Keratinocyte (primary cell): ENCODE data around the gene SLC18A2. TPM values are rescaled to one million over a fixed set of nuclear protein-coding genes. Genes with fewer than 3 reads are reported as not detected.
A peak's percentile ranks its signal among the peaks of the same experiment; 100 is the strongest.

ENCODE experiments used
- DNase-seq: peaks from one replicate; pipeline ENCODE4 v3.0.0-alpha.2; 2011; ENCODE audit warnings: low read depth, missing footprints, low spot score
- FAIRE-seq: peaks from 2 replicates; lab custom pipeline; 2011; peaks lifted over from hg19 to GRCh38; lab: Jason Lieb, UNC
- H2AFZ ChIP-seq: 2 replicates; pipeline ENCODE4 v1.6.0; 2012; ENCODE audit warnings: low read length, control low read depth, inconsistent platforms; ENCODE audit not compliant: control insufficient read depth
- H3K27ac ChIP-seq: 2 replicates; pipeline ENCODE4 v1.5.1; 2011; ENCODE audit warnings: low read length; ENCODE audit not compliant: control insufficient read depth, insufficient read depth
- H3K27me3 ChIP-seq: 3 replicates; pipeline ENCODE4 v1.6.0; 2011; ENCODE audit warnings: low read length; ENCODE audit not compliant: control insufficient read depth, insufficient read depth; ENCODE audit errors: extremely low read depth
- H3K36me3 ChIP-seq, 2 experiments: 2 replicates in 1 of 2; 3 replicates in 1 of 2; pipeline ENCODE4 v1.5.1; 2011; ENCODE audit warnings: low read length in 2 of 2, mild to moderate bottlenecking in 1 of 2; ENCODE audit not compliant: control insufficient read depth in 2 of 2, insufficient read depth in 2 of 2; ENCODE audit errors: extremely low read depth in 1 of 2
- H3K4me1 ChIP-seq: 3 replicates; pipeline ENCODE4 v1.5.1; 2011; ENCODE audit warnings: low read length; ENCODE audit not compliant: control insufficient read depth, insufficient read depth; ENCODE audit errors: extremely low read depth
- H3K4me2 ChIP-seq: 3 replicates; pipeline ENCODE4 v1.6.0; 2011; ENCODE audit warnings: low read depth, low read length; ENCODE audit not compliant: control insufficient read depth, insufficient read depth; ENCODE audit errors: extremely low read depth
- H3K4me3 ChIP-seq, 3 experiments: fragments of 200-600 bp in 1 of 3; sonication (generic) in 1 of 3; 2 replicates in 2 of 3; 3 replicates in 1 of 3; pipeline ENCODE4 v1.5.1; 2011 to 2016; ENCODE audit warnings: low read length in 3 of 3, mild to moderate bottlenecking in 3 of 3, control low read depth in 2 of 3, inconsistent platforms in 1 of 3, low read depth in 1 of 3, mixed read lengths in 1 of 3, mixed run types in 1 of 3, moderate library complexity in 1 of 3; ENCODE audit not compliant: control insufficient read depth in 2 of 3, insufficient read depth in 2 of 3; ENCODE audit errors: extremely low read depth in 1 of 3
- H3K79me2 ChIP-seq: 2 replicates; pipeline ENCODE4 v1.6.0; 2012; ENCODE audit warnings: low read length; ENCODE audit not compliant: control insufficient read depth, insufficient read depth
- H3K9ac ChIP-seq: 3 replicates; pipeline ENCODE4 v1.6.0; 2011; ENCODE audit warnings: low read length; ENCODE audit not compliant: control insufficient read depth, insufficient read depth; ENCODE audit errors: extremely low read depth
- H3K9me1 ChIP-seq: 3 replicates; pipeline ENCODE4 v1.6.0; 2011; ENCODE audit warnings: low read length; ENCODE audit not compliant: control insufficient read depth, insufficient read depth; ENCODE audit errors: extremely low read depth
- H3K9me3 ChIP-seq: 2 replicates; pipeline ENCODE4 v1.5.1; 2012; ENCODE audit warnings: low read depth, low read length; ENCODE audit not compliant: control insufficient read depth
- H4K20me1 ChIP-seq: 3 replicates; pipeline ENCODE4 v1.6.0; 2011; ENCODE audit warnings: low read length; ENCODE audit not compliant: control insufficient read depth, insufficient read depth; ENCODE audit errors: extremely low read depth
- CTCF ChIP-seq, 3 experiments: IDR thresholded peaks in 1 of 3; conservative IDR thresholded peaks in 1 of 3; optimal IDR thresholded peaks in 1 of 3; 2 replicates in 2 of 3; 3 replicates in 1 of 3; pipeline versions ENCODE3 to v1.5.1; 2011; ENCODE audit warnings: low read length in 3 of 3, mild to moderate bottlenecking in 3 of 3, moderate library complexity in 2 of 3, control low read depth in 1 of 3, inconsistent platforms in 1 of 3; ENCODE audit not compliant: insufficient read depth in 2 of 3; ENCODE audit errors: extremely low read depth in 1 of 3
- EZH2 ChIP-seq: IDR thresholded peaks from one replicate; pipeline ENCODE4 v1.6.1; 2012; ENCODE audit warnings: inconsistent platforms, mild to moderate bottlenecking, low read length, moderate library complexity
- dilution Hi-C: fragments of 300-500 bp; cut with MboI; formaldehyde crosslinking; loops from one replicate; pipeline ENCODE4 v1.7.0; 2020; ENCODE audit warnings: low sequenced_read_pairs; ENCODE audit not compliant: extremely low pct_ligation_motif_present
- polyA plus RNA-seq, 5 experiments: library from polyadenylated mRNA; depleted of rRNA in 3 of 5; stranded (reverse) in 3 of 5; stranded (forward) in 1 of 5; unstranded in 1 of 5; fragments of >200 nt; gene quantifications; 1 replicate in 1 of 5; 2 replicates in 3 of 5; 3 replicates in 1 of 5; pipeline versions ENCODE4 v1.2.1 to v1.2.3, GENCODE V29; 2011 to 2012; ENCODE audit warnings: missing spikeins in 2 of 5, low read depth in 1 of 5, low replicate concordance in 1 of 5

Gene SLC18A2
- polyA plus RNA-seq, 1 donor (not counting 4 experiments of a cell fraction or from before 2014, with no cell fraction given), result not detected

- H3K9me1 ChIP-seq, result no peaks in the 10 kb centered on the region
- dilution Hi-C loops, result no loop called here
- no peaks in the 10 kb centered on the region for H3K4me1 ChIP-seq
- DNase-seq, result no peak
- no peak overlapping the region for H2AFZ ChIP-seq
- H3K4me3 ChIP-seq, result no peak overlapping the region
- no peak for TF ChIP-seq CTCF (optimal IDR thresholded peaks at IDR 0.05 in 1 of 3, IDR thresholded peaks at IDR 0.05 in 1 of 3, conservative IDR thresholded peaks at IDR 0.05 in 1 of 3; ENCODE audit: extremely low read depth in 1 of 3, insufficient read depth in 2 of 3, low read length in 3 of 3)
- TF ChIP-seq EZH2, result peak; percentile 72
- H4K20me1 ChIP-seq, result no peaks in the 10 kb centered on the region
- no peak overlapping the region for H3K9ac ChIP-seq
- H3K79me2 ChIP-seq, result no peaks in the 10 kb centered on the region
- H3K4me2 ChIP-seq, result peak overlapping the region; percentile 10
- H3K27me3 ChIP-seq, result peaks cover 67% of the 10 kb centered on the region
- FAIRE-seq, result no peak
- H3K27ac ChIP-seq, result no peak overlapping the region
- H3K36me3 ChIP-seq, result no peaks in the 10 kb centered on the region
- H3K9me3 ChIP-seq, result no peaks in the 10 kb centered on the region
These were observed 888 bp downstream of the SLC18A2 start for GRCh38 chr10:117241541-117242462.

- no peak overlapping the region for H3K4me3 ChIP-seq
- TF ChIP-seq EZH2, result no peak
- no peak for TF ChIP-seq CTCF (optimal IDR thresholded peaks at IDR 0.05 in 1 of 3, IDR thresholded peaks at IDR 0.05 in 1 of 3, conservative IDR thresholded peaks at IDR 0.05 in 1 of 3; ENCODE audit: extremely low read depth in 1 of 3, insufficient read depth in 2 of 3, low read length in 3 of 3)
- no peak overlapping the region for H3K27ac ChIP-seq
- no peaks in the 10 kb centered on the region for H3K79me2 ChIP-seq
- H2AFZ ChIP-seq, result no peak overlapping the region
- peaks cover 66% of the 10 kb centered on the region for H3K27me3 ChIP-seq
- no peak overlapping the region for H3K4me2 ChIP-seq
- DNase-seq (no peak), FAIRE-seq (no peak)
- dilution Hi-C loops, result no loop called here
- H3K4me1 ChIP-seq, result no peaks in the 10 kb centered on the region
- H3K9me1 ChIP-seq, result no peaks in the 10 kb centered on the region
- H3K9me3 ChIP-seq, result no peaks in the 10 kb centered on the region
- no peaks in the 10 kb centered on the region for H4K20me1 ChIP-seq
- H3K9ac ChIP-seq, result no peak overlapping the region
- no peaks in the 10 kb centered on the region for H3K36me3 ChIP-seq
These were observed 1.5 kb downstream of the SLC18A2 start for GRCh38 chr10:117242463-117242832.
